Spleen (tissue), 11 donors: Measurements from ENCODE around the gene FNTB. TPM values are rescaled to one million over a fixed set of nuclear protein-coding genes. Genes with fewer than 3 reads are reported as not detected.

Source experiments
- DNase-seq: peaks from one replicate; pipeline ENCODE4 v3.0.0-alpha.2; 2020
- H3K27ac ChIP-seq, 8 donors: fragments of 200-600 bp; sonication (generic) in 7 of 8; 1 replicate in 4 of 8; 2 replicates in 4 of 8; pipeline versions ENCODE4 v1.5.0 to v1.8.0; 2016 to 2021; ENCODE audit warnings: inconsistent platforms in 4 of 8, mild to moderate bottlenecking in 4 of 8, moderate library complexity in 1 of 8
- H3K27me3 ChIP-seq, 7 donors: fragments of 200-600 bp; sonication (generic) in 6 of 7; replicated peaks in 1 of 7; 1 replicate in 4 of 7; 2 replicates in 3 of 7; pipeline versions ENCODE4 v1.5.0 to v1.8.0; 2016 to 2021; ENCODE audit warnings: inconsistent platforms in 3 of 7, mild to moderate bottlenecking in 1 of 7
- H3K36me3 ChIP-seq, 6 donors: fragments of 200-600 bp; sonication (generic) in 5 of 6; 1 replicate in 4 of 6; 2 replicates in 2 of 6; pipeline versions ENCODE4 v1.5.0 to v1.8.0; 2016 to 2021; ENCODE audit warnings: inconsistent platforms in 2 of 6
- H3K4me1 ChIP-seq, 6 donors: fragments of 200-600 bp; sonication (generic) in 5 of 6; 1 replicate in 3 of 6; 2 replicates in 3 of 6; pipeline versions ENCODE4 v1.5.0 to v1.8.0; 2016 to 2021; ENCODE audit warnings: inconsistent platforms in 3 of 6
- H3K4me3 ChIP-seq, 8 donors: fragments of 200-600 bp; sonication (generic) in 7 of 8; 1 replicate in 4 of 8; 2 replicates in 4 of 8; pipeline versions ENCODE4 v1.5.0 to v1.8.0; 2016 to 2021; ENCODE audit warnings: inconsistent platforms in 4 of 8, mild to moderate bottlenecking in 4 of 8, moderate library complexity in 2 of 8
- H3K9me3 ChIP-seq, 8 donors: fragments of 200-600 bp; sonication (generic) in 7 of 8; 1 replicate in 4 of 8; 2 replicates in 4 of 8; pipeline versions ENCODE4 v1.5.0 to v1.8.0; 2016 to 2021; ENCODE audit warnings: inconsistent platforms in 4 of 8
- CTCF ChIP-seq, 11 experiments: fragments of 200-600 bp in 7 of 11; fragments of 450-650 bp in 4 of 11; sonication (generic) in 4 of 11; IDR thresholded peaks in 8 of 11; conservative IDR thresholded peaks in 3 of 11; 1 replicate in 7 of 11; 2 replicates in 4 of 11; pipeline versions ENCODE4 v1.4.0 to v1.8.0; 2016 to 2021; ENCODE audit warnings: antibody characterized with exemption in 11 of 11, inconsistent platforms in 4 of 11, mild to moderate bottlenecking in 1 of 11
- POLR2A ChIP-seq, 3 donors: fragments of 450-650 bp; IDR thresholded peaks; one replicate each; pipeline ENCODE4 v1.5.1; 2017; ENCODE audit warnings: antibody characterized with exemption in 3 of 3, mild to moderate bottlenecking in 1 of 3
- POLR2AphosphoS5 ChIP-seq, 3 donors: sonication (generic); formaldehyde crosslinking; IDR thresholded peaks; one replicate each; pipeline ENCODE4 v1.5.1; 2017; ENCODE audit warnings: antibody characterized with exemption in 3 of 3
- WGBS, 5 donors: extraction: QIAGEN DNeasy Blood & Tissue Kit in 3 of 5; methylation state at CpG; one replicate each; pipeline versions ENCODE4 v1.1.5 to v1.1.7; 2013 to 2018; 5-methylcytosine and 5-hydroxymethylcytosine counted together
- intact Hi-C: fragments of 100-400 bp; cut with DNase I; formaldehyde crosslinking; loops from one replicate; pipeline ENCODE4 v1.15.0; 2023; ENCODE audit warnings: low total_unique reads
- polyA plus RNA-seq, 3 donors: library from polyadenylated mRNA; stranded (reverse); fragments of 200-250 nt; gene quantifications; one replicate each; pipeline ENCODE4 v1.2.1, GENCODE V29; 2013
- total RNA-seq, 7 donors: library from RNA; depleted of rRNA in 3 of 7; stranded (reverse); fragments of >200 nt in 3 of 7; fragmentation: NEBNext Ultra II Directional in 4 of 7; extraction: Animal tissue kit (Norgen Biotek cat#: 25700) in 4 of 7; gene quantifications; one replicate each; pipeline versions ENCODE4 v1.1.0 to v1.2.1, GENCODE V29; 2016 to 2021
- donor health status: healthy with polysubstance abuse.
- donor health status: DM: no; HTN: no; CAD: no; lungs with moderate emphysema.
- donor health status: DM: no; HTN: no; CAD: no.
- donor health status: Bipolar disorder and iron deficiency.
- donor health status: healthy.
- donor health status: DM: no; HTN: no; CAD: no.
- donor health status: DM: yes; HTN: yes; CAD: no.

The FNTB gene
- total and polyA plus RNA-seq, 10 donors = 4.7 to 17.0 (median 10.0) TPM

GRCh38 chr14:65100922-65101541 is 114.3 kb downstream of the FNTB start:
- Histone ChIP-seq H3K36me3 (peaks cover 0 to 31% (median under 1%) of the 10 kb centered on the region in 6 donors), H3K4me3 (peak overlapping the region; percentile 69 to 96 (median 91)), H3K27me3 (no peaks in the 10 kb centered on the region), H3K4me1 (peaks cover 48 to 65% (median 59%) of the 10 kb centered on the region in 6 donors), H3K9me3 (no peaks in the 10 kb centered on the region), H3K27ac (peak overlapping the region; percentile 94 to 99 (median 99))
- TF ChIP-seq POLR2A (IDR thresholded peaks at IDR 0.05) (no peak), POLR2AphosphoS5 (IDR thresholded peaks at IDR 0.05) (no peak), CTCF (IDR thresholded peaks at IDR 0.05 in 8 of 11, conservative IDR thresholded peaks at IDR 0.05 in 3 of 11) (no peak)
- intact Hi-C loops = no loop called here
- no peak for DNase-seq
- WGBS, 5 donors = 1 to 5% (median 3%) methylated on average over 6 of the region's 6 CpGs

GRCh38 chr14:65101631-65102440 is 115.1 kb downstream of the FNTB start:
- TF ChIP-seq POLR2AphosphoS5 (IDR thresholded peaks at IDR 0.05) (no peak), CTCF (IDR thresholded peaks at IDR 0.05 in 8 of 11, conservative IDR thresholded peaks at IDR 0.05 in 3 of 11) (no peak), POLR2A (IDR thresholded peaks at IDR 0.05) (no peak)
- Histone ChIP-seq H3K27me3 (no peaks in the 10 kb centered on the region), H3K9me3 (no peaks in the 10 kb centered on the region), H3K36me3 (peaks cover 0 to 23% (median 0%) of the 10 kb centered on the region in 6 donors), H3K4me3 (peak overlapping the region; percentile 69 to 96 (median 91)), H3K27ac (peak overlapping the region; percentile 94 to 99 (median 99)), H3K4me1 (peaks cover 40 to 57% (median 51%) of the 10 kb centered on the region in 6 donors)
- intact Hi-C loops = no loop called here
- DNase-seq = peak; percentile 93
- WGBS, 5 donors = 0 to 1% (median 0%) methylated on average over 38 to 66 of the region's 66 CpGs

- no peaks in the 10 kb centered on the region for H3K9me3 ChIP-seq
- intact Hi-C loops = no loop called here
- TF ChIP-seq CTCF (IDR thresholded peaks at IDR 0.05 in 8 of 11, conservative IDR thresholded peaks at IDR 0.05 in 3 of 11) = peak in 1 of 11 experiments; percentile 3
- peak; percentile 68 to 89 (median 88) for TF ChIP-seq POLR2A (IDR thresholded peaks at IDR 0.05)
- TF ChIP-seq POLR2AphosphoS5 (IDR thresholded peaks at IDR 0.05) = peak; percentile 98 to 99 (median 99)
- peaks cover 0 to 16% (median 0%) of the 10 kb centered on the region in 6 donors for H3K36me3 ChIP-seq
- H3K27ac ChIP-seq = peak within 1 kb of the TSS; percentile 94 to 99 (median 99)
- peaks cover 33 to 49% (median 44%) of the 10 kb centered on the region in 6 donors for H3K4me1 ChIP-seq
- WGBS, 5 donors = 0 to 1% (median 1%) methylated on average over 29 to 60 of the region's 61 CpGs
- peak; percentile 100 for DNase-seq
- no peaks in the 10 kb centered on the region for H3K27me3 ChIP-seq
- H3K4me3 ChIP-seq = peak within 1 kb of the TSS; percentile 69 to 96 (median 91)
These were observed 115.9 kb downstream of the FNTB start, which contains the start of gene MAX for GRCh38 chr14:65102441-65103149. Gene MAX (minus strand): TSS chr14:65102517. CDS start chr14:65102339, 178 bp downstream.
